ENCODE results near the gene GRIN2A.

DNA sequence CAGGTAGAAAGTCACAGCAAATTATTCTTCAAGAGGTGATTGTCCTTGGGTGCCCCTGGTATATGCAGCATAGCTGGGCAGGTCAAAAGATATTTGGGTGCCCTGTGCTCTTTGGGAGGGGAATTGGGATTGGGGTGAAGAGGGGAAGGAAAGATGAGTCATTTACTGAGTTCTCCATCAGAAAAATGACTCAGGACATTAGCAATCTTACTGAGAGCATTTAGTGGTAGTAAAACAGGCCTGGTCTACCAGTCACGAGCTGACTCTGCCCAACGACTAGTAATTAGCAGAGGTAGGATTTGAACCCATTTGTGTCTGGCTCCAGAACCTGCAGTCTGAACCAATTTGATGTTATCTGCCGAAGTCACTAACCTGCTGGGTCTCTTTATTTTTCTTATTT is 6.0 kb upstream of the GRIN2A start:
- TF ChIP-seq, protein P1, sequence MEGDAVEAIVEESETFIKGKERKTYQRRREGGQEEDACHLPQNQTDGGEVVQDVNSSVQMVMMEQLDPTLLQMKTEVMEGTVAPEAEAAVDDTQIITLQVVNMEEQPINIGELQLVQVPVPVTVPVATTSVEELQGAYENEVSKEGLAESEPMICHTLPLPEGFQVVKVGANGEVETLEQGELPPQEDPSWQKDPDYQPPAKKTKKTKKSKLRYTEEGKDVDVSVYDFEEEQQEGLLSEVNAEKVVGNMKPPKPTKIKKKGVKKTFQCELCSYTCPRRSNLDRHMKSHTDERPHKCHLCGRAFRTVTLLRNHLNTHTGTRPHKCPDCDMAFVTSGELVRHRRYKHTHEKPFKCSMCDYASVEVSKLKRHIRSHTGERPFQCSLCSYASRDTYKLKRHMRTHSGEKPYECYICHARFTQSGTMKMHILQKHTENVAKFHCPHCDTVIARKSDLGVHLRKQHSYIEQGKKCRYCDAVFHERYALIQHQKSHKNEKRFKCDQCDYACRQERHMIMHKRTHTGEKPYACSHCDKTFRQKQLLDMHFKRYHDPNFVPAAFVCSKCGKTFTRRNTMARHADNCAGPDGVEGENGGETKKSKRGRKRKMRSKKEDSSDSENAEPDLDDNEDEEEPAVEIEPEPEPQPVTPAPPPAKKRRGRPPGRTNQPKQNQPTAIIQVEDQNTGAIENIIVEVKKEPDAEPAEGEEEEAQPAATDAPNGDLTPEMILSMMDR (IDR thresholded peaks at IDR 0.05), result no peak
- no peak for TF ChIP-seq POLR2A (IDR thresholded peaks at IDR 0.05)

Measured in adrenal gland (tissue), 5 donors.